HL-60 (cell line): ENCODE measurements around the gene RPL27A.

Source experiments
- GABPA ChIP-seq: IDR thresholded peaks from 2 replicates; pipeline ENCODE4 v1.6.1; 2012; ENCODE audit warnings: low read depth
- POLR2AphosphoS5 ChIP-seq: IDR thresholded peaks from 2 replicates; pipeline ENCODE4 v1.6.1; 2012; ENCODE audit warnings: low read depth
- SPI1 ChIP-seq: IDR thresholded peaks from 2 replicates; pipeline ENCODE4 v1.6.1; 2012; ENCODE audit warnings: low read depth, mild to moderate bottlenecking, borderline replicate concordance
- TF ChIP-seq, protein P1 (sequence below): IDR thresholded peaks from one replicate; pipeline ENCODE4 v1.5.1; 2011; ENCODE audit warnings: low read length, control low read depth, inconsistent platforms; ENCODE audit not compliant: insufficient read depth

DNA sequence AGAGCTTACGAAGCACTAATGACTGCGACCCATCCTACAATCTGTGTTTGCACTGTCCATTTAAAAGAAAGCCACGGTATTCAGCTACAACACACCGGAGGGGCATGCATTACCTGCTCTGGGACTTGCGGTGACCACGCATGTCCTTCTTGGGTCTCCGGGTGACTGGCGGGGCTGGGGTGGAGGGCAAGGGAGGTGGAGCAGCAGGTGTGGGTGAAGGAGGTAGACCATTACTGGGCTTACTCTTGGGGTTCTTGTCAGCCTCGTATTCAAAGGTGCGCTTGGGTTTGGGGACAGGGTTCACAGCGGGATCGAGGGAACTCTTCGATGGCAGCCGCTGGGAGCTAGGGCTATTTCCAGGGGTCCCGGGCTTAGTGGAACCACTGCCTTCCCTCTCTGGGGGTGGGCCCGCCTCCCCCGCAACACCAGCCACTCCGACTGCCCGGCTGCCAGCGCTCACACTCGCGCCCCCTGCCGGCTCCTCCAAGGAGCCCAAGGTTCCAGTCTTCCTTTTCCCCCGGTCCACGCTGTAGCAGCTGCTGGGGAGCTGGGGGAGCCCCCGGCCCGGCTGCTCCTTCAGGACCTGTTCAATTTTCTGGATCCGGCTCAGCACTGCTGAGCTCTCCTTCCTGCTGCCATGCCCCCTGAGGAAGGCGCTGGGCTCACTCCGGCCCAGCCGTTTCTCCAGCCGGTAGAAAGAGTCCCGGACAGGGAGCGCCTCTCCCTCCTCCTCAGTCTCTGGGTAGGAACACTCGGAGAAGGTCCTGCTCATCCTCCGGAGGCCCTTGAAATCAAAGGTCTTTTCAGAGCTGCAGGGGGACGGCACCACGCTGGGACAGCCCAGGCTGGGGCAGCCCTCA lies 47.5 kb downstream of the RPL27A start:
- TF ChIP-seq, protein P1, sequence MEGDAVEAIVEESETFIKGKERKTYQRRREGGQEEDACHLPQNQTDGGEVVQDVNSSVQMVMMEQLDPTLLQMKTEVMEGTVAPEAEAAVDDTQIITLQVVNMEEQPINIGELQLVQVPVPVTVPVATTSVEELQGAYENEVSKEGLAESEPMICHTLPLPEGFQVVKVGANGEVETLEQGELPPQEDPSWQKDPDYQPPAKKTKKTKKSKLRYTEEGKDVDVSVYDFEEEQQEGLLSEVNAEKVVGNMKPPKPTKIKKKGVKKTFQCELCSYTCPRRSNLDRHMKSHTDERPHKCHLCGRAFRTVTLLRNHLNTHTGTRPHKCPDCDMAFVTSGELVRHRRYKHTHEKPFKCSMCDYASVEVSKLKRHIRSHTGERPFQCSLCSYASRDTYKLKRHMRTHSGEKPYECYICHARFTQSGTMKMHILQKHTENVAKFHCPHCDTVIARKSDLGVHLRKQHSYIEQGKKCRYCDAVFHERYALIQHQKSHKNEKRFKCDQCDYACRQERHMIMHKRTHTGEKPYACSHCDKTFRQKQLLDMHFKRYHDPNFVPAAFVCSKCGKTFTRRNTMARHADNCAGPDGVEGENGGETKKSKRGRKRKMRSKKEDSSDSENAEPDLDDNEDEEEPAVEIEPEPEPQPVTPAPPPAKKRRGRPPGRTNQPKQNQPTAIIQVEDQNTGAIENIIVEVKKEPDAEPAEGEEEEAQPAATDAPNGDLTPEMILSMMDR = no peak
- TF ChIP-seq POLR2AphosphoS5 = no peak
- TF ChIP-seq SPI1 = no peak
- no peak for TF ChIP-seq GABPA
